OCI-LY7 (cell line): Measurements from ENCODE around the gene LGI2. TPM values are rescaled to one million over a fixed set of nuclear protein-coding genes. Genes with fewer than 3 reads are reported as not detected.

Experiments
- BruUV-seq: library from RNA; stranded (reverse); fragments of 400-500 nt; replicated peaks from 2 replicates; lab custom pipeline; 2021; lab: Mats Ljungman, UMichigan
- CTCF ChIA-PET: fragments of 300-600 bp; sonication (Branson Sonifier 250); formaldehyde crosslinking; loops from one replicate; lab custom pipeline; 2022; ENCODE audit warnings: antibody characterized with exemption; ENCODE audit not compliant: unreplicated experiment; lab: Charles Lee
- POLR2A ChIA-PET: fragments of 300-600 bp; sonication (Branson Sonifier 250); formaldehyde crosslinking; loops from one replicate; lab custom pipeline; 2022; ENCODE audit warnings: antibody characterized with exemption; lab: Charles Lee
- DNase-seq: peaks from one replicate; pipeline ENCODE4 v3.0.0-alpha.2; 2015; ENCODE audit warnings: low spot score
- H2AFZ ChIP-seq: fragments of 200-600 bp; sonication (generic), shearing (Covaris generic); 2 replicates; pipeline ENCODE4 v1.6.1; 2014; ENCODE audit warnings: mild to moderate bottlenecking, antibody characterized with exemption, low read length, moderate library complexity
- H3K27ac ChIP-seq: fragments of 200-600 bp; sonication (generic); 2 replicates; pipeline ENCODE4 v1.5.1; 2014; ENCODE audit warnings: mixed run types, low read depth, mild to moderate bottlenecking, moderate library complexity, low read length, inconsistent platforms; ENCODE audit not compliant: poor library complexity, severe bottlenecking
- H3K36me3 ChIP-seq: fragments of 200-600 bp; sonication (generic); 2 replicates; pipeline ENCODE4 v1.6.1; 2014; ENCODE audit warnings: mild to moderate bottlenecking, antibody characterized with exemption, low read length, moderate library complexity, mixed read lengths; ENCODE audit not compliant: insufficient read depth
- H3K4me1 ChIP-seq: fragments of 200-600 bp; sonication (generic); 2 replicates; pipeline ENCODE4 v1.5.1; 2014; ENCODE audit warnings: mild to moderate bottlenecking, low read length; ENCODE audit not compliant: insufficient read depth, poor library complexity, severe bottlenecking
- H3K4me2 ChIP-seq: fragments of 200-600 bp; sonication (generic); 2 replicates; pipeline ENCODE4 v1.6.1; 2014; ENCODE audit warnings: mild to moderate bottlenecking, low read length
- H3K4me3 ChIP-seq: fragments of 200-600 bp; sonication (generic); 2 replicates; pipeline ENCODE4 v1.5.1; 2014; ENCODE audit warnings: mild to moderate bottlenecking, low read depth, low read length; ENCODE audit not compliant: poor library complexity, severe bottlenecking
- H3K79me2 ChIP-seq: fragments of 200-600 bp; sonication (generic); 2 replicates; pipeline ENCODE4 v1.6.1; 2016; ENCODE audit warnings: low read depth, mild to moderate bottlenecking, low read length, moderate library complexity, mixed read lengths; ENCODE audit not compliant: insufficient read depth
- H3K9me2 ChIP-seq: fragments of 200-600 bp; sonication (generic); 2 replicates; pipeline ENCODE4 v1.6.1; 2016; ENCODE audit warnings: mild to moderate bottlenecking, low read length, mixed read lengths; ENCODE audit not compliant: insufficient read depth
- H3K9me3 ChIP-seq: fragments of 200-600 bp; sonication (generic); 2 replicates; pipeline ENCODE4 v1.6.1; 2014; ENCODE audit warnings: mild to moderate bottlenecking, mixed run types, low read length, mixed read lengths
- H4K20me1 ChIP-seq: fragments of 200-600 bp; sonication (generic); 2 replicates; pipeline ENCODE4 v1.6.1; 2014; ENCODE audit warnings: mild to moderate bottlenecking, antibody characterized with exemption, low read length, moderate library complexity, mixed read lengths; ENCODE audit not compliant: insufficient read depth
- EZH2phosphoT487 ChIP-seq: fragments of 200-600 bp; sonication (generic); IDR thresholded peaks from 2 replicates; pipeline ENCODE4 v1.6.1; 2018; ENCODE audit warnings: low read depth, borderline replicate concordance, mild to moderate bottlenecking, mixed run types, antibody characterized with exemption, low read length, moderate library complexity, mixed read lengths
- intact Hi-C: fragments of 100-400 bp; cut with micrococcal nuclease; formaldehyde crosslinking; loops from one replicate; pipeline ENCODE4 v1.10.0; 2022; ENCODE audit not compliant: unreplicated experiment
- total RNA-seq, 2 experiments: library from RNA; depleted of rRNA in 1 of 2; stranded (reverse); fragments of >200 nt in 1 of 2; shearing (Covaris generic) in 1 of 2; gene quantifications; 2 replicates each; pipeline ENCODE4 v1.2.3, GENCODE V29; 2014 to 2022
- TF ChIP-seq, protein P1 (sequence below): fragments of 200-600 bp; sonication (generic); conservative IDR thresholded peaks from 2 replicates; pipeline ENCODE4 v1.5.1; 2014; ENCODE audit warnings: mild to moderate bottlenecking, antibody characterized with exemption, low read length, moderate library complexity, mixed read lengths

The LGI2 gene
- total RNA-seq, 2 experiments from 2014 or later: not detected

DNA sequence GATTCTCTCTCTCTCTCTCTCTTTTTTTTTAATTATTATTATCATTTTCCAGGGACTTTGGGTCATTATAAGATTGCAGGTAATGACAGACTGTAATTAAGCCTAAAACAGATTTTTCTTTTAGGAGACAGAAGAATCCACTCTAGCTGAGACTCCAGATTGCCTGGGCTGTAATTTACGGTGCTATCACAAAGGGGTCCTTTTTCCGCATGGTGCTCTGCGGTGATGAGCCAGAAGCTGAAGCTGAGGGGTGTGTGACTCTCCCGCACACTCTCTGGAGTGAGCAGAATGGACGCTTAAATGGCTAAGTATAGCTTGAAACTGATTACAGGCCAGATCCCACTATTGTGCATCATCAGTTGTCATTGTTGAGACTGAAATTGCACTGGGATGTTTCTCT lies 50.0 kb downstream of the LGI2 start:
- Histone ChIP-seq H3K4me1 (no peaks in the 10 kb centered on the region), H3K79me2 (no peaks in the 10 kb centered on the region), H4K20me1 (no peaks in the 10 kb centered on the region), H3K4me3 (no peak overlapping the region), H3K9me3 (no peaks in the 10 kb centered on the region), H3K4me2 (no peak overlapping the region), H2AFZ (no peak overlapping the region), H3K9me2 (no peaks in the 10 kb centered on the region), H3K36me3 (no peaks in the 10 kb centered on the region), H3K27ac (no peak overlapping the region)
- ChIA-PET CTCF (interaction anchor here (0.6 kb wide), 1 partner anchor 350 kb away, joined by 3 read pairs; no protein-coding TSS in a partner anchor), POLR2A (interaction anchor here (0.6 to 1.2 kb wide), 3 partner anchors 78 to 1951 kb away, joined by 3 read pairs; no protein-coding TSS in a partner anchor)
- no TSS peak for BruUV-seq
- intact Hi-C loops: loop anchor here (2.0 to 10.0 kb wide), 3 partner anchors 164 to 496 kb away; no protein-coding TSS in a partner anchor
- TF ChIP-seq, protein P1, sequence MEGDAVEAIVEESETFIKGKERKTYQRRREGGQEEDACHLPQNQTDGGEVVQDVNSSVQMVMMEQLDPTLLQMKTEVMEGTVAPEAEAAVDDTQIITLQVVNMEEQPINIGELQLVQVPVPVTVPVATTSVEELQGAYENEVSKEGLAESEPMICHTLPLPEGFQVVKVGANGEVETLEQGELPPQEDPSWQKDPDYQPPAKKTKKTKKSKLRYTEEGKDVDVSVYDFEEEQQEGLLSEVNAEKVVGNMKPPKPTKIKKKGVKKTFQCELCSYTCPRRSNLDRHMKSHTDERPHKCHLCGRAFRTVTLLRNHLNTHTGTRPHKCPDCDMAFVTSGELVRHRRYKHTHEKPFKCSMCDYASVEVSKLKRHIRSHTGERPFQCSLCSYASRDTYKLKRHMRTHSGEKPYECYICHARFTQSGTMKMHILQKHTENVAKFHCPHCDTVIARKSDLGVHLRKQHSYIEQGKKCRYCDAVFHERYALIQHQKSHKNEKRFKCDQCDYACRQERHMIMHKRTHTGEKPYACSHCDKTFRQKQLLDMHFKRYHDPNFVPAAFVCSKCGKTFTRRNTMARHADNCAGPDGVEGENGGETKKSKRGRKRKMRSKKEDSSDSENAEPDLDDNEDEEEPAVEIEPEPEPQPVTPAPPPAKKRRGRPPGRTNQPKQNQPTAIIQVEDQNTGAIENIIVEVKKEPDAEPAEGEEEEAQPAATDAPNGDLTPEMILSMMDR: no peak
- TF ChIP-seq EZH2phosphoT487: no peak
- DNase-seq: no peak

DNA sequence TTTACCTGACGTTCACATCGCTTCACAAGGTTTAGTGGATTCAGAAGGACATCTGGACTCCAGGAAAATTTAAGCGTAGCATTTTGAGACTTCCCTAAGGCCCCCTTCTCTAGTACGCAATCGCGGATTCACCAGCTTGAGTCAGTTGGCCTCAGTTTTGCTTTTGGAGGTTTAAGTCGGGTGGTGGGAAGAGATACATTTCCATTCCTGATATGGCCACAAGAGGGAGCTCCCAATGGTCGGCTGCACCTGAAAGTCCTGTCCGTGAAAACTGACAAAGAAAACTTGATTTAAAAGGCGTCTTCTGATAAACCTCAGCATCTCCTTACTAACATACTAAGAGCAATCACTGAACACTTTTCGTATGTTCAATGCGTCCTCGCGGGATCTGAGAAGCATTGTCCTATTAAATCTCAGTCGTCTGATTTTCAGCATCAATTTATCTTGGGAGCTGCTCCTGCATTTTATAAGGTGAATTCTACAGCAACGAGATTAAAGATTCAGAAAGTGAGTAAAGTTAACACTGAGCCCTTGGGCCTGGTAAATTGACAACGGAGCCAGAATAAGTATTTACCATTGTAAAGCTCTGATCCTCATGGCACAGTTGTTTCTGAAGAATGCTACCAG lies 50.6 kb downstream of the LGI2 start:
- Histone ChIP-seq H3K9me2 (no peaks in the 10 kb centered on the region), H4K20me1 (no peaks in the 10 kb centered on the region), H3K4me3 (no peak overlapping the region), H3K79me2 (no peaks in the 10 kb centered on the region), H3K4me2 (no peak overlapping the region), H3K4me1 (no peaks in the 10 kb centered on the region), H3K27ac (no peak overlapping the region), H3K9me3 (no peaks in the 10 kb centered on the region), H2AFZ (no peak overlapping the region), H3K36me3 (no peaks in the 10 kb centered on the region)
- intact Hi-C loops: loop anchor here (2.0 to 10.0 kb wide), 3 partner anchors 165 to 495 kb away; no protein-coding TSS in a partner anchor
- peak; percentile 54 for DNase-seq
- no peak for TF ChIP-seq EZH2phosphoT487
- TF ChIP-seq, protein P1: peak; percentile 96
- BruUV-seq: no TSS peak
- ChIA-PET CTCF (interaction anchor here (0.6 kb wide), 1 partner anchor 349 kb away, joined by 3 read pairs; no protein-coding TSS in a partner anchor), POLR2A (interaction anchor here (0.6 to 1.2 kb wide), 3 partner anchors 77 to 667 kb away, joined by 3 read pairs; no protein-coding TSS in a partner anchor)

DNA sequence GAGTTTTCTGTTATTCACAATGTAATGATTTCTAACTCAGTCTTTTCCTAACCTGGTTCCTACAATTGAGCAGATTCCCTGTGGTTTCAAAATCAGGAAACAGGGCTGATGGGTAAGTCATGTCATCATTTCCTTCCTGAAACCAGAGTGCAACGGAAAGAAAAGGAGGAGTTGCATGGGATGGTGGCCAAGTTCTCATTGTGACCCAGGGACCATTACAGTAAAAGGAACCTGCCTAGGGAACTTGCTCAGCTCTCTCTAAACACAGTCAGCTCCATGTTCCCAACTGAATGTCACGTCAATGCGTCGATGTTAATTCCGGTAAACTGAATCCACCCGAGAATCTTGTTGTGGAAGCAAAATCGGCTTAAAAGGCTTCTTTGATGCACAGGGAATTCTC lies 51.2 kb downstream of the LGI2 start:
- intact Hi-C loops: no loop called here
- Histone ChIP-seq H4K20me1 (no peaks in the 10 kb centered on the region), H3K4me3 (no peak overlapping the region), H3K9me2 (no peaks in the 10 kb centered on the region), H3K4me2 (no peak overlapping the region), H2AFZ (no peak overlapping the region), H3K79me2 (no peaks in the 10 kb centered on the region), H3K4me1 (no peaks in the 10 kb centered on the region), H3K9me3 (no peaks in the 10 kb centered on the region), H3K27ac (no peak overlapping the region), H3K36me3 (no peaks in the 10 kb centered on the region)
- POLR2A ChIA-PET: interaction anchor here (0.6 kb wide), 1 partner anchor 95 kb away, joined by 3 read pairs; no protein-coding TSS in a partner anchor
- DNase-seq: no peak
- BruUV-seq: no TSS peak
- CTCF ChIA-PET: no interaction called here
- TF ChIP-seq EZH2phosphoT487: no peak
- TF ChIP-seq, protein P1: no peak
